ENCODE measurements around the gene SKAP1.

GRCh38 chr17:48162306-48162934 is 267.6 kb downstream of the SKAP1 start:
- TF ChIP-seq CTCF (IDR thresholded peaks at IDR 0.05 in 8 of 11, conservative IDR thresholded peaks at IDR 0.05 in 3 of 11): no peak
- TF ChIP-seq POLR2A (IDR thresholded peaks at IDR 0.05): no peak
- TF ChIP-seq POLR2AphosphoS5 (IDR thresholded peaks at IDR 0.05): no peak
